Measurements from ENCODE around the gene HOXD13.

HOXD13 gene

DNA sequence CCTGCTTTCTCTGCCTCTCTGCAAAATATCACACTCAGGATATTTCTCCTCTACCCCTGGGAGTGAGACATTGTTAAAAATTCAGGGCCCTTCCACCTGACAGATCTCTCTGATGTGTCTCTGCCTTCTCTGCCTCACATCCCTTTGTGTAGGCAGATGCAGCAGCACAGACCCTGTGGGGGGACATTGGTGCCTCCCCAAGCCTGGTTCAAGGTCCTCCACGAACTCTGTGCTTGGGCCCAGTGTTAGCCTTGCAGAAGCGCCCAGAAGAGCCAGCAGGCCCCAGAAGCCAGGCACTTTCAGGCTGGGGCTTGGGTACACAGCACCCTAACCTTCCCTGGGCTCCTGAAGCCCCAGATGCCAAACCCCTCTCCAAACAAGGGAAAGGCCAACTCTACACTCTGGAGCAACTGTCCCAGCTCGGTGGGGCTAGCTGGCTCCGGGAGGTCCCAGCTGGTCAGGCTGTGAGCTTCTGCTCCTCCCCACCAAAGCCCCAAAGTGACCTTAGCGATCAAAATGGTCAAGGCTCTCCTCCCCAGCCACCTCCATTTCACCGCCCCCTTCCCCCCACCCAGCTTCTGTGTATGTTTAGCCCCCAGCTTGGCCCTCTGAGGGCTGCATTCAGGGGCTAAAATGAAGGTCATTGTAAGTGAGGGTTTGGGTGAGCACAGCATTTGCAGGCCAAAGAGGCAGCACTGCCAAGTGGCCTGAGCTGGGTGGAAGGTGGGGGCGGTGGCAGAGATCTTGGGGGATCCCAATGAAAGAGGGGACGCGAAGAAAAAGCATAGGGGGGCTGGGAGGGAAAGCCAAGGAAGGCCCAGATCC lies 32.6 kb downstream of the HOXD13 start:
- Histone ChIP-seq H4K91ac (ENCODE audit: low read depth, low read length) (no peak overlapping the region), H3K27me3 (ENCODE audit: insufficient read depth, low read length) (peaks cover 81% of the 10 kb centered on the region), H3K4me3 (ENCODE audit: low read depth, low read length) (peak overlapping the region; percentile 41), H3K18ac (ENCODE audit: low read length) (no peak overlapping the region), H2BK120ac (ENCODE audit: insufficient read depth, low read length, poor library complexity) (no peak overlapping the region), H3K4ac (ENCODE audit: low read depth, low read length) (no peak overlapping the region), H3K23ac (ENCODE audit: low read length) (no peak overlapping the region), H3K14ac (ENCODE audit: low read length) (no peak overlapping the region), H3K27ac (ENCODE audit: low read depth, low read length) (no peak overlapping the region), H2AK5ac (ENCODE audit: low read length) (no peak overlapping the region), H2BK5ac (ENCODE audit: low read depth, low read length, poor library complexity) (no peak overlapping the region), H3K4me1 (ENCODE audit: control insufficient read depth in 1 of 2, insufficient read depth in 2 of 2, low read length in 2 of 2) (peaks cover 13 to 18% of the 10 kb centered on the region in 2 experiments), H2BK12ac (ENCODE audit: low read length) (no peak overlapping the region), H3K36me3 (ENCODE audit: control insufficient read depth in 1 of 2, insufficient read depth in 2 of 2, low read length in 2 of 2) (no peaks in the 10 kb centered on the region), H2AFZ (ENCODE audit: insufficient read depth, low read length, poor library complexity) (no peak overlapping the region), H3K9ac (ENCODE audit: low read length) (no peak overlapping the region), H4K12ac (ENCODE audit: low read depth, low read length) (no peak overlapping the region), H4K8ac (ENCODE audit: low read depth, low read length) (no peak overlapping the region), H3K79me2 (ENCODE audit: control insufficient read depth, insufficient read depth, low read length, poor library complexity) (no peaks in the 10 kb centered on the region), H3K79me1 (ENCODE audit: low read length) (no peaks in the 10 kb centered on the region), H3K4me2 (ENCODE audit: low read length) (no peak overlapping the region), H3K9me3 (ENCODE audit: insufficient read depth, low read depth, low read length) (peaks cover 8% of the 10 kb centered on the region)
- DNase-seq: no peak
- WGBS (ENCODE audit: extremely low coverage, insufficient coverage, insufficient read length): no CpG with 5 or more reads among the region's 9 CpGs

GRCh38 chr2:176125772-176126054 lies 33.2 kb downstream of the HOXD13 start:
- WGBS (ENCODE audit: extremely low coverage, insufficient coverage, insufficient read length): no CpG with 5 or more reads among the region's 6 CpGs
- Histone ChIP-seq H4K12ac (ENCODE audit: low read depth, low read length) (no peak overlapping the region), H3K4ac (ENCODE audit: low read depth, low read length) (no peak overlapping the region), H3K9ac (ENCODE audit: low read length) (no peak overlapping the region), H2BK5ac (ENCODE audit: low read depth, low read length, poor library complexity) (no peak overlapping the region), H3K79me2 (ENCODE audit: control insufficient read depth, insufficient read depth, low read length, poor library complexity) (no peaks in the 10 kb centered on the region), H3K4me1 (ENCODE audit: control insufficient read depth in 1 of 2, insufficient read depth in 2 of 2, low read length in 2 of 2) (peaks cover 18 to 22% of the 10 kb centered on the region in 2 experiments), H4K8ac (ENCODE audit: low read depth, low read length) (no peak overlapping the region), H3K18ac (ENCODE audit: low read length) (no peak overlapping the region), H2AK5ac (ENCODE audit: low read length) (no peak overlapping the region), H3K23ac (ENCODE audit: low read length) (no peak overlapping the region), H3K4me3 (ENCODE audit: low read depth, low read length) (no peak overlapping the region), H3K4me2 (ENCODE audit: low read length) (no peak overlapping the region), H2BK12ac (ENCODE audit: low read length) (no peak overlapping the region), H2AFZ (ENCODE audit: insufficient read depth, low read length, poor library complexity) (no peak overlapping the region), H2BK120ac (ENCODE audit: insufficient read depth, low read length, poor library complexity) (no peak overlapping the region), H3K27ac (ENCODE audit: low read depth, low read length) (no peak overlapping the region), H3K36me3 (ENCODE audit: control insufficient read depth in 1 of 2, insufficient read depth in 2 of 2, low read length in 2 of 2) (no peaks in the 10 kb centered on the region), H3K79me1 (ENCODE audit: low read length) (no peaks in the 10 kb centered on the region), H3K27me3 (ENCODE audit: insufficient read depth, low read length) (peaks cover 81% of the 10 kb centered on the region), H4K91ac (ENCODE audit: low read depth, low read length) (no peak overlapping the region), H3K14ac (ENCODE audit: low read length) (no peak overlapping the region), H3K9me3 (ENCODE audit: insufficient read depth, low read depth, low read length) (peaks cover 10% of the 10 kb centered on the region)
- no peak for DNase-seq

DNA sequence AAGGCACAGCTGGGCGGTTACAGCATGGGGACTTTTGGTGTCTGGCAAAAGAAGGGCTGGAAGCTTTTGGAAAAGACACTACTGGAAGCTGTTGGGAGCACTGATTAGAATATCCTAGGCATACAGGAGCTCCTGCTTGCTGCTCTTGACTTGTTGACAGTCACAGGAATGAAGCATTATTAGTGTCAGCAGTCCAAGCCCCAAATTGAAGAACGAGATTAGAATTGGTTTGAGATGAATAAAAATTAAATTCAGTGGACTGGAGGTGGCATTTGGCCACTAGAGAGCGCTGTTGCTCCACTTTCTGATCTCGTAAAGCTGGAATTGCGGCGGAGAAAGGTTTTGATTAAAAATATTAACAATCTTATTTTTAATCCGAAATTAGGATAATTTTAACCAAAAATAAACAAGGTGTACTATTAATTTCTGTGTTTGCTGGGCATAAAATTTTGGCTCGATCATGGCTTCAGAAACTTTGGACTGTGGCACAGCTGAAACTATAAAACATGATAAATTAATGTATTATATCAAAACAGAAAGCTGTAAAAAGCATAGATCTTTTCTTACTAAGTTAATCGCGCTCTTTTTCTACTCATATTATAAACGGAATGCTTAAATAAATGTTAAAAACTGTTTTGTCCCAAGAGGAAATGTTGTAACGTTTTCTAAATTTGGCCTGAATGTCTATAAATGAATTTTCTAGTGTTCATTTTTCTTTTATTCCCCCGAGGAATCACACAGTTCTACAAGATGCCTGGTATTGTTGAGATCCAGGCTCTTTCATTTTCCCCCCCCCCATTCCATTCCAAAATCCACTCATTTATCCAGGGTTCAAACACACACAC lies 34.6 kb downstream of the HOXD13 start:
- no peak overlapping the region for H3K4ac ChIP-seq (ENCODE audit: low read depth, low read length)
- no peak overlapping the region for H3K4me2 ChIP-seq (ENCODE audit: low read length)
- no peaks in the 10 kb centered on the region for H3K79me2 ChIP-seq (ENCODE audit: control insufficient read depth, insufficient read depth, low read length, poor library complexity)
- peaks cover 77% of the 10 kb centered on the region for H3K27me3 ChIP-seq (ENCODE audit: insufficient read depth, low read length)
- H2BK12ac ChIP-seq (ENCODE audit: low read length): no peak overlapping the region
- no peak overlapping the region for H2AK5ac ChIP-seq (ENCODE audit: low read length)
- H2AFZ ChIP-seq (ENCODE audit: insufficient read depth, low read length, poor library complexity): no peak overlapping the region
- H3K4me3 ChIP-seq (ENCODE audit: low read depth, low read length): no peak overlapping the region
- H2BK120ac ChIP-seq (ENCODE audit: insufficient read depth, low read length, poor library complexity): no peak overlapping the region
- no CpG with 5 or more reads among the region's 13 CpGs for WGBS (ENCODE audit: extremely low coverage, insufficient coverage, insufficient read length)
- H3K27ac ChIP-seq (ENCODE audit: low read depth, low read length): no peak overlapping the region
- no peak overlapping the region for H4K91ac ChIP-seq (ENCODE audit: low read depth, low read length)
- no peak overlapping the region for H4K12ac ChIP-seq (ENCODE audit: low read depth, low read length)
- H2BK5ac ChIP-seq (ENCODE audit: low read depth, low read length, poor library complexity): no peak overlapping the region
- peak; percentile 41 to 83 for DNase-seq
- no peaks in the 10 kb centered on the region for H3K36me3 ChIP-seq (ENCODE audit: control insufficient read depth in 1 of 2, insufficient read depth in 2 of 2, low read length in 2 of 2)
- no peak overlapping the region for H3K9ac ChIP-seq (ENCODE audit: low read length)
- no peak overlapping the region for H4K8ac ChIP-seq (ENCODE audit: low read depth, low read length)
- H3K4me1 ChIP-seq (ENCODE audit: control insufficient read depth in 1 of 2, insufficient read depth in 2 of 2, low read length in 2 of 2): peaks cover 17 to 22% of the 10 kb centered on the region in 2 experiments
- H3K23ac ChIP-seq (ENCODE audit: low read length): no peak overlapping the region
- H3K18ac ChIP-seq (ENCODE audit: low read length): no peak overlapping the region
- no peaks in the 10 kb centered on the region for H3K79me1 ChIP-seq (ENCODE audit: low read length)
- no peak overlapping the region for H3K14ac ChIP-seq (ENCODE audit: low read length)
- peaks cover 8% of the 10 kb centered on the region for H3K9me3 ChIP-seq (ENCODE audit: insufficient read depth, low read depth, low read length)

GRCh38 chr2:176127774-176128072 lies 35.2 kb downstream of the HOXD13 start:
- Histone ChIP-seq H3K9me3 (ENCODE audit: insufficient read depth, low read depth, low read length) (peaks cover 6% of the 10 kb centered on the region), H3K14ac (ENCODE audit: low read length) (no peak overlapping the region), H2AK5ac (ENCODE audit: low read length) (no peak overlapping the region), H3K79me1 (ENCODE audit: low read length) (no peaks in the 10 kb centered on the region), H3K36me3 (ENCODE audit: control insufficient read depth in 1 of 2, insufficient read depth in 2 of 2, low read length in 2 of 2) (no peaks in the 10 kb centered on the region), H4K8ac (ENCODE audit: low read depth, low read length) (no peak overlapping the region), H2BK12ac (ENCODE audit: low read length) (no peak overlapping the region), H3K27ac (ENCODE audit: low read depth, low read length) (no peak overlapping the region), H3K23ac (ENCODE audit: low read length) (no peak overlapping the region), H4K91ac (ENCODE audit: low read depth, low read length) (no peak overlapping the region), H3K4me2 (ENCODE audit: low read length) (no peak overlapping the region), H3K4me3 (ENCODE audit: low read depth, low read length) (no peak overlapping the region), H3K4ac (ENCODE audit: low read depth, low read length) (no peak overlapping the region), H2BK5ac (ENCODE audit: low read depth, low read length, poor library complexity) (no peak overlapping the region), H3K27me3 (ENCODE audit: insufficient read depth, low read length) (peaks cover 77% of the 10 kb centered on the region), H3K4me1 (ENCODE audit: control insufficient read depth in 1 of 2, insufficient read depth in 2 of 2, low read length in 2 of 2) (peaks cover 12 to 19% of the 10 kb centered on the region in 2 experiments), H3K9ac (ENCODE audit: low read length) (no peak overlapping the region), H3K18ac (ENCODE audit: low read length) (no peak overlapping the region), H4K12ac (ENCODE audit: low read depth, low read length) (no peak overlapping the region), H2AFZ (ENCODE audit: insufficient read depth, low read length, poor library complexity) (no peak overlapping the region), H2BK120ac (ENCODE audit: insufficient read depth, low read length, poor library complexity) (no peak overlapping the region), H3K79me2 (ENCODE audit: control insufficient read depth, insufficient read depth, low read length, poor library complexity) (no peaks in the 10 kb centered on the region)
- no peak for DNase-seq
- no CpG with 5 or more reads among the region's 4 CpGs for WGBS (ENCODE audit: extremely low coverage, insufficient coverage, insufficient read length)
